GM23248 (cell line): ENCODE results near the gene FAAP24. TPM values are rescaled to one million over a fixed set of nuclear protein-coding genes. Genes with fewer than 3 reads are reported as not detected.
"Not testable (repeated sequence)": the region's sequence is repeated elsewhere in the genome, so short reads cannot be mapped to it uniquely, and the experiment has no call there.

Experiments
- DNase-seq: peaks from one replicate; pipeline ENCODE4 v3.0.0-alpha.2; 2015
- H2AFZ ChIP-seq: fragments of 200-600 bp; sonication (generic); 2 replicates; pipeline ENCODE4 v1.6.1; 2016; ENCODE audit warnings: antibody characterized with exemption
- H3F3A ChIP-seq: fragments of 200-600 bp; sonication (generic); 2 replicates; pipeline ENCODE4 v1.6.1; 2016; ENCODE audit warnings: mild to moderate bottlenecking, antibody characterized with exemption, mixed run types; ENCODE audit not compliant: insufficient read depth
- H3K27ac ChIP-seq: fragments of 200-600 bp; sonication (generic); 2 replicates; pipeline ENCODE4 v1.5.1; 2016; ENCODE audit warnings: mild to moderate bottlenecking
- H3K27me3 ChIP-seq: fragments of 200-600 bp; sonication (generic); replicated peaks from 2 replicates; pipeline ENCODE4 v1.6.1; 2016; ENCODE audit warnings: mild to moderate bottlenecking; ENCODE audit not compliant: insufficient read depth
- H3K36me3 ChIP-seq: fragments of 200-600 bp; sonication (generic); 2 replicates; pipeline ENCODE4 v1.6.1; 2016; ENCODE audit warnings: low read depth, mild to moderate bottlenecking
- H3K4me1 ChIP-seq: fragments of 200-600 bp; sonication (generic); 2 replicates; pipeline ENCODE4 v1.6.1; 2016; ENCODE audit warnings: mild to moderate bottlenecking; ENCODE audit not compliant: insufficient read depth
- H3K4me2 ChIP-seq: fragments of 200-600 bp; sonication (generic); one replicate; pipeline ENCODE4 v1.6.1; 2016; ENCODE audit warnings: mild to moderate bottlenecking; ENCODE audit not compliant: unreplicated experiment
- H3K4me3 ChIP-seq: fragments of 200-600 bp; sonication (generic); 2 replicates; pipeline ENCODE4 v1.5.1; 2016; ENCODE audit warnings: mild to moderate bottlenecking
- H3K79me2 ChIP-seq: fragments of 200-600 bp; sonication (generic); 2 replicates; pipeline ENCODE4 v1.6.1; 2016; ENCODE audit warnings: mild to moderate bottlenecking; ENCODE audit not compliant: insufficient read depth
- H3K9ac ChIP-seq: fragments of 200-600 bp; sonication (generic); 2 replicates; pipeline ENCODE4 v1.6.1; 2016; ENCODE audit warnings: mild to moderate bottlenecking
- H3K9me2 ChIP-seq: fragments of 200-600 bp; sonication (generic); 2 replicates; pipeline ENCODE4 v1.6.1; 2016; ENCODE audit warnings: mixed run types, mild to moderate bottlenecking, moderate library complexity; ENCODE audit not compliant: insufficient read depth
- H3K9me3 ChIP-seq: fragments of 200-600 bp; sonication (generic); one replicate; pipeline ENCODE4 v1.6.1; 2017; ENCODE audit warnings: low read depth
- H4K20me1 ChIP-seq: fragments of 200-600 bp; sonication (generic); 2 replicates; pipeline ENCODE4 v1.6.0; 2016; ENCODE audit not compliant: insufficient read depth
- EZH2 ChIP-seq: fragments of 200-600 bp; sonication (generic); IDR thresholded peaks from 2 replicates; pipeline ENCODE4 v1.6.1; 2018; ENCODE audit warnings: antibody characterized with exemption, mild to moderate bottlenecking; ENCODE audit not compliant: insufficient read depth, poor library complexity, severe bottlenecking
- EZH2phosphoT487 ChIP-seq: fragments of 200-600 bp; sonication (generic); IDR thresholded peaks from 2 replicates; pipeline ENCODE4 v1.6.1; 2018; ENCODE audit warnings: antibody characterized with exemption, moderate library complexity, mild to moderate bottlenecking, low read depth; ENCODE audit not compliant: insufficient read depth
- WGBS, 2 experiments: methylation state at CpG; one replicate each; pipeline ENCODE4 v1.1.6; 2015 to 2017; ENCODE audit warnings: low lambda C conversion rate in 2 of 2, low coverage in 1 of 2; ENCODE audit errors: missing lambda C conversion rate in 2 of 2; 5-methylcytosine and 5-hydroxymethylcytosine counted together
- in situ Hi-C: fragments of 300-500 bp; cut with MboI; formaldehyde crosslinking; loops from 2 replicates; pipeline ENCODE4 v1.15.0; 2020
- polyA plus RNA-seq: library from polyadenylated mRNA; unstranded; fragments of >200 nt; fragmentation: Nextera tagmentation; extraction: Ambion mirVana; gene quantifications from 2 replicates; pipeline ENCODE4 v1.2.1, GENCODE V29; 2016
- total RNA-seq: library from RNA; depleted of rRNA; stranded (reverse); fragments of >200 nt; shearing (Covaris generic); gene quantifications from 2 replicates; pipeline ENCODE4 v1.2.3, GENCODE V29; 2014

FAAP24 gene
- total and polyA plus RNA-seq, 2 experiments from 2014 or later, result 1.3 to 5.8 TPM

DNA sequence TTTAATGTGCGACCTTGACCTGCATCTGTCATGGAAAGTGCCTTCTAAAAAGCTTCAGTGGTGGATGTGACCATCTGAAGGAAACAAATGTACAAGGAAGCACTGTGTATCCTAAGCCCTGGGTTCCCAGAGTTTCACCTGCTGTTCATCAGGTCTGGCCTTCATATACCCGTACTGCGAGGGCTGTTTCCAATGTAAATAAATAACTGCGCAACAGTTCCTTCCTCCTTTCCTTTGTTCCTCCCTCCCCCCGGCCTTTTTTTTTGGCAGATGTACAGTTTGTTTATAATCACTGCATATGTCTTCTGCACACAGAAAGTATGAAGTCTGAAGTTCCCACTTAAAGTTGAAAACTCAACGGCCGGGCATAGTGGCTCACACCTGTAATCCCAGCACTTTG lies 5.2 kb downstream of the FAAP24 start:
- in situ Hi-C loops, result loop anchor here (10.0 kb wide), 1 partner anchor 138 kb away; no protein-coding TSS in a partner anchor
- Histone ChIP-seq H3F3A (no peaks in the 10 kb centered on the region), H3K79me2 (no peaks in the 10 kb centered on the region), H3K9me2 (no peaks in the 10 kb centered on the region), H3K4me3 (no peak overlapping the region), H3K36me3 (no peaks in the 10 kb centered on the region), H2AFZ (no peak overlapping the region), H3K4me2 (no peak overlapping the region), H4K20me1 (no peaks in the 10 kb centered on the region), H3K27me3 (no peaks in the 10 kb centered on the region), H3K4me1 (no peaks in the 10 kb centered on the region), H3K9ac (no peak overlapping the region), H3K27ac (no peak overlapping the region), H3K9me3 (no peaks in the 10 kb centered on the region)
- no peak for DNase-seq
- no peak for TF ChIP-seq EZH2phosphoT487
- no peak for TF ChIP-seq EZH2
- WGBS, 2 experiments, result 92 to 93% methylated on average over 7 of the region's 7 CpGs

DNA sequence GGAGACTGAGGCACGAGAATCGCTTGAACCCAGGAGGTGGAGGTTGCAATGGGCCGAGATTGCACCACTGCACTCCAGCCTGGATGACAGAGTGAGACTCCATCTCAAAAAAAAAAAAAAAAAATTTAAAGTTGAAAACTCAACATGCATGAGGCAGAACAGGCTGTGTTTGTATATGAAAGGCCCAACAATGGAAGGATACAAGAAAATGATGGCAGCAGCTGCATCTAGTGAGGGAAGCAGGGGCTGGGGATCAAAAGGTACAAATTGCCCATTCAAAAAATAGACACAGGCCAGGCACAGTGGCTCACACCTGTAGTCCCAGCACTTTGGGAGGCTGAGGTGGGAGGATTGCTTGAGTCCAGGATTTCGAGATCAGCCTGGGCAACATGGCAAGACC lies 5.8 kb downstream of the FAAP24 start:
- not testable (repeated sequence) for H3K9ac ChIP-seq, H3K9me3 ChIP-seq, H3K9me2 ChIP-seq, H4K20me1 ChIP-seq, H3K27me3 ChIP-seq, H3K4me1 ChIP-seq, H3K79me2 ChIP-seq, DNase-seq, H3F3A ChIP-seq, H3K27ac ChIP-seq, H3K36me3 ChIP-seq, H3K4me3 ChIP-seq, H2AFZ ChIP-seq, H3K4me2 ChIP-seq
- in situ Hi-C loops, result loop anchor here (10.0 kb wide), 1 partner anchor 137 kb away; no protein-coding TSS in a partner anchor
- WGBS, 2 experiments, result 86% methylated on average over 4 of the region's 4 CpGs

GRCh38 chr19:32979807-32980206 lies 7.8 kb downstream of the FAAP24 start:
- not testable (repeated sequence) for H3K79me2 ChIP-seq, H3K36me3 ChIP-seq, H2AFZ ChIP-seq, H4K20me1 ChIP-seq, H3K9me3 ChIP-seq, H3F3A ChIP-seq, H3K4me1 ChIP-seq, H3K27ac ChIP-seq, H3K4me2 ChIP-seq, H3K4me3 ChIP-seq, H3K9ac ChIP-seq, H3K27me3 ChIP-seq, H3K9me2 ChIP-seq, DNase-seq
- in situ Hi-C loops, result loop anchor here (10.0 kb wide), 1 partner anchor 135 kb away; no protein-coding TSS in a partner anchor
- WGBS, 2 experiments, result 94 to 99% methylated on average over 7 of the region's 7 CpGs

- H3K9me2 ChIP-seq, H3K4me3 ChIP-seq, H3K4me1 ChIP-seq, H3K27me3 ChIP-seq, H2AFZ ChIP-seq, H3K9me3 ChIP-seq, DNase-seq, in situ Hi-C loops, H3K27ac ChIP-seq, H4K20me1 ChIP-seq, H3F3A ChIP-seq, H3K9ac ChIP-seq, H3K79me2 ChIP-seq, H3K4me2 ChIP-seq, H3K36me3 ChIP-seq: not testable (repeated sequence)
- 84% methylated on average over 6 of the region's 6 CpGs for WGBS, 2 experiments
Observed at GRCh38 chr19:32982488-32982887, 10.4 kb downstream of the FAAP24 start.

GRCh38 chr19:32988254-32988653 lies 16.2 kb downstream of the FAAP24 start:
- H3K79me2 ChIP-seq, H2AFZ ChIP-seq, H3K4me1 ChIP-seq, H3F3A ChIP-seq, H3K27ac ChIP-seq, H3K4me3 ChIP-seq, H3K36me3 ChIP-seq, H3K9me2 ChIP-seq, H3K9ac ChIP-seq, H3K9me3 ChIP-seq, DNase-seq, H3K27me3 ChIP-seq, H4K20me1 ChIP-seq, H3K4me2 ChIP-seq, in situ Hi-C loops: not testable (repeated sequence)
- WGBS, 2 experiments, result 89 to 95% methylated on average over 5 of the region's 5 CpGs
